ENCODE measurements around the gene G6PC3.

The G6PC3 gene

DNA sequence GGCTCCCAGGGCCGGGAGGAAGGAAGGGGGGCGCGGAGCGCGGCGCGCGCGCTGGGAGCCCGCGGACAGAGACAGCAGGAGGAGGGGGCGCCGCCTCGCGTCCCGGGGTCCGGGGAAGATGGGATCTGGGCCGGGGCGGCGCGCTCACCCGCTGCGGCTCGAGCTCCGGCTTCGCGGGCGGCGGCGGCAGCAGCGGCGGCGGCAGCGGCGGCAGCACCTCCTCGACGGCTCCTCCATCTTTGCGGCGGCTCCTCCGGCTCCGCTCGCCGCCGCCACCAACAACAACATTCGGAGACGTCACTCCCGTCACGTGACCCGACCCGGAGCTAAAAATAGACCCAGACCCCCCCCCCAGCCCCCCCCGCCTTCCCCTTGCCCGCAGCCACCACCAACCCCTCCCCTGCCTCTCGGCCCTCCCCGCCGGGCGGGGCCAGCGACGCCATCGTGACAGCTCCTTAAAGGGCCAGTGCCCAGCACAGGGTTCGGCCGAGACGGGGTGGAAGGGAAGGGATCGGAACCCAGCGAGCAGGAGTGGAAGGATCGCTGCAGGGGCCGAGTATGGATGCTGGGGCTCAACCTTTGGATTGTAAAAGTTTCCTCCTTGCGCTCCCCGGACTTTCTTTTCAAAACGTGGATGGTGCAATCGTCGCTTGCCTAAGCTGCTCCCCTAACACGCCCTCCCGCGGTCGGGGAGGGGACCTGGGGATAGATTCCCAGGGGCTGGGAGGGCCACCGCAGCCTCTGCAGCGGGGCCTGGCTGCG, 53.0 kb downstream of the G6PC3 start, which contains the start of gene HDAC5 (continued):
- no peak for TF ChIP-seq ZNF16 (tag by site-specific recombination; IDR thresholded peaks at IDR 0.05; ENCODE audit: low read depth)
- peak; percentile 95 for TF ChIP-seq ZNF600 (tag by site-specific recombination; IDR thresholded peaks at IDR 0.05)
- no peak for TF ChIP-seq ZSCAN23 (tag by site-specific recombination; IDR thresholded peaks at IDR 0.05)
- TF ChIP-seq, protein P1, sequence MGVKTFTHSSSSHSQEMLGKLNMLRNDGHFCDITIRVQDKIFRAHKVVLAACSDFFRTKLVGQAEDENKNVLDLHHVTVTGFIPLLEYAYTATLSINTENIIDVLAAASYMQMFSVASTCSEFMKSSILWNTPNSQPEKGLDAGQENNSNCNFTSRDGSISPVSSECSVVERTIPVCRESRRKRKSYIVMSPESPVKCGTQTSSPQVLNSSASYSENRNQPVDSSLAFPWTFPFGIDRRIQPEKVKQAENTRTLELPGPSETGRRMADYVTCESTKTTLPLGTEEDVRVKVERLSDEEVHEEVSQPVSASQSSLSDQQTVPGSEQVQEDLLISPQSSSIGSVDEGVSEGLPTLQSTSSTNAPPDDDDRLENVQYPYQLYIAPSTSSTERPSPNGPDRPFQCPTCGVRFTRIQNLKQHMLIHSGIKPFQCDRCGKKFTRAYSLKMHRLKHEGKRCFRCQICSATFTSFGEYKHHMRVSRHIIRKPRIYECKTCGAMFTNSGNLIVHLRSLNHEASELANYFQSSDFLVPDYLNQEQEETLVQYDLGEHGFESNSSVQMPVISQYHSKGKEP (tag by site-specific recombination; IDR thresholded peaks at IDR 0.05), result peak; percentile 46; the same call in 1 of the 2 replicates
- TF ChIP-seq ZNF112 (tag by site-specific recombination; IDR thresholded peaks at IDR 0.05), result no peak

DNA sequence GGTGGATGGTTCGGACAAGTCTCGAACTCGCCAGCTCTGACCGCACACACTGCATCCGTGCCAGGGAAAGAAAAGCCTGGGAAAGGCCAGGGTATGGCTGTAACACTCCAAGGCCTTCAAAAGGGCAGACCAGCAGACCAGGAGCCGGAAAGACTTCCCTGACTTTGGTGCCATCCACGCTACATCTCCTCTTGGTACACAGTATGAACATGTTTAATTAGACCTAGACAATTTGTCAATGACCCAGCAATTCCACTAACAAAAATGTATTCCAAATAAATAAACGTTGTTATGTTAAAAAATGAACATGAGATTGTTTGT, 53.5 kb downstream of the G6PC3 start:
- H3K4me3 ChIP-seq (ENCODE audit: low read depth, low read length), result peak overlapping the region; percentile 64
- H3K27ac ChIP-seq (ENCODE audit: extremely low read depth, low read depth, low read length), result peak overlapping the region; percentile 82
- H3K4me1 ChIP-seq (ENCODE audit: control insufficient read depth, insufficient read depth, low read length), result no peaks in the 10 kb centered on the region
- ChIA-PET POLR2A (interaction anchor here (0.9 to 4.1 kb wide), 25 partner anchors 8 to 808 kb away, joined by 3 to 34 read pairs (median 4); partner anchors contain the start of genes ASB16, G6PC3, GRN and LSM12), CTCF (interaction anchor here (0.6 to 2.6 kb wide), 11 partner anchors 8 to 834 kb away, joined by 3 to 22 read pairs (median 5); partner anchors contain the start of gene HROB)
- H3K36me3 ChIP-seq (ENCODE audit: control insufficient read depth in 2 of 2, insufficient read depth in 1 of 2, low read length in 2 of 2), result no peaks in the 10 kb centered on the region; a peak in 1 of 3 replicates
- H3K9me3 ChIP-seq (ENCODE audit: control insufficient read depth, insufficient read depth, low read depth, low read length), result no peaks in the 10 kb centered on the region
- TF ChIP-seq, protein P2, sequence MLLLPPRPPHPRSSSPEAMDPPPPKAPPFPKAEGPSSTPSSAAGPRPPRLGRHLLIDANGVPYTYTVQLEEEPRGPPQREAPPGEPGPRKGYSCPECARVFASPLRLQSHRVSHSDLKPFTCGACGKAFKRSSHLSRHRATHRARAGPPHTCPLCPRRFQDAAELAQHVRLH (tag by site-specific recombination; IDR thresholded peaks at IDR 0.05), result no peak
- TF ChIP-seq, protein P3, sequence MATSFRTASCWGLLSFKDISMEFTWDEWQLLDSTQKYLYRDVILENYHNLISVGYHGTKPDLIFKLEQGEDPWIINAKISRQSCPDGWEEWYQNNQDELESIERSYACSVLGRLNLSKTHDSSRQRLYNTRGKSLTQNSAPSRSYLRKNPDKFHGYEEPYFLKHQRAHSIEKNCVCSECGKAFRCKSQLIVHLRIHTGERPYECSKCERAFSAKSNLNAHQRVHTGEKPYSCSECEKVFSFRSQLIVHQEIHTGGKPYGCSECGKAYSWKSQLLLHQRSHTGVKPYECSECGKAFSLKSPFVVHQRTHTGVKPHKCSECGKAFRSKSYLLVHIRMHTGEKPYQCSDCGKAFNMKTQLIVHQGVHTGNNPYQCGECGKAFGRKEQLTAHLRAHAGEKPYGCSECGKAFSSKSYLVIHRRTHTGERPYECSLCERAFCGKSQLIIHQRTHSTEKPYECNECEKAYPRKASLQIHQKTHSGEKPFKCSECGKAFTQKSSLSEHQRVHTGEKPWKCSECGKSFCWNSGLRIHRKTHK (tag by site-specific recombination; IDR thresholded peaks at IDR 0.05), result no peak
- TF ChIP-seq ZSCAN30 (tag by site-specific recombination; IDR thresholded peaks at IDR 0.05) (no peak), ZBTB48 (tag by site-specific recombination; IDR thresholded peaks at IDR 0.05) (peak; percentile 29; the same call in 1 of the 2 replicates), ZNF843 (tag by site-specific recombination; IDR thresholded peaks at IDR 0.05) (0 out of 2 replicates have a peak, but pooled peaks have one; percentile 6), ZNF335 (tag by site-specific recombination; conservative IDR thresholded peaks at IDR 0.05) (peak; percentile 72), ZNF624 (tag by site-specific recombination; IDR thresholded peaks at IDR 0.05) (no peak), ZNF792 (tag by site-specific recombination; IDR thresholded peaks at IDR 0.05) (no peak), ZNF596 (tag by site-specific recombination; IDR thresholded peaks at IDR 0.05) (no peak), ZNF223 (tag by site-specific recombination; IDR thresholded peaks at IDR 0.05) (0 out of 2 replicates have a peak, but pooled peaks have one; percentile 6), SP7 (tag by site-specific recombination; IDR thresholded peaks at IDR 0.05) (no peak; the same call in 1 of the 2 replicates), TRIM28 (IDR thresholded peaks at IDR 0.05; ENCODE audit: borderline replicate concordance, low read length) (0 out of 2 replicates have a peak, but pooled peaks have one; percentile 5), ZNF184 (tag by site-specific recombination; IDR thresholded peaks at IDR 0.05) (0 out of 2 replicates have a peak, but pooled peaks have one; percentile 3), KLF7 (tag by site-specific recombination; IDR thresholded peaks at IDR 0.05; ENCODE audit: borderline replicate concordance) (no peak), KLF9 (tag by site-specific recombination; IDR thresholded peaks at IDR 0.05; ENCODE audit: low read depth) (no peak), ZNF274 (IDR thresholded peaks at IDR 0.05; ENCODE audit: low read length) (no peak), ZNF274 (tag by site-specific recombination; IDR thresholded peaks at IDR 0.05; ENCODE audit: borderline replicate concordance) (no peak), ZBTB20 (tag by site-specific recombination; IDR thresholded peaks at IDR 0.05) (peak; percentile 62; the same call in 1 of the 2 replicates), ZNF10 (tag by site-specific recombination; IDR thresholded peaks at IDR 0.05) (no peak), ZNF560 (tag by site-specific recombination; IDR thresholded peaks at IDR 0.05; ENCODE audit: borderline replicate concordance) (no peak), ZNF600 (tag by site-specific recombination; IDR thresholded peaks at IDR 0.05) (0 out of 2 replicates have a peak, but pooled peaks have one; percentile 54)
- TF ChIP-seq, protein P4, sequence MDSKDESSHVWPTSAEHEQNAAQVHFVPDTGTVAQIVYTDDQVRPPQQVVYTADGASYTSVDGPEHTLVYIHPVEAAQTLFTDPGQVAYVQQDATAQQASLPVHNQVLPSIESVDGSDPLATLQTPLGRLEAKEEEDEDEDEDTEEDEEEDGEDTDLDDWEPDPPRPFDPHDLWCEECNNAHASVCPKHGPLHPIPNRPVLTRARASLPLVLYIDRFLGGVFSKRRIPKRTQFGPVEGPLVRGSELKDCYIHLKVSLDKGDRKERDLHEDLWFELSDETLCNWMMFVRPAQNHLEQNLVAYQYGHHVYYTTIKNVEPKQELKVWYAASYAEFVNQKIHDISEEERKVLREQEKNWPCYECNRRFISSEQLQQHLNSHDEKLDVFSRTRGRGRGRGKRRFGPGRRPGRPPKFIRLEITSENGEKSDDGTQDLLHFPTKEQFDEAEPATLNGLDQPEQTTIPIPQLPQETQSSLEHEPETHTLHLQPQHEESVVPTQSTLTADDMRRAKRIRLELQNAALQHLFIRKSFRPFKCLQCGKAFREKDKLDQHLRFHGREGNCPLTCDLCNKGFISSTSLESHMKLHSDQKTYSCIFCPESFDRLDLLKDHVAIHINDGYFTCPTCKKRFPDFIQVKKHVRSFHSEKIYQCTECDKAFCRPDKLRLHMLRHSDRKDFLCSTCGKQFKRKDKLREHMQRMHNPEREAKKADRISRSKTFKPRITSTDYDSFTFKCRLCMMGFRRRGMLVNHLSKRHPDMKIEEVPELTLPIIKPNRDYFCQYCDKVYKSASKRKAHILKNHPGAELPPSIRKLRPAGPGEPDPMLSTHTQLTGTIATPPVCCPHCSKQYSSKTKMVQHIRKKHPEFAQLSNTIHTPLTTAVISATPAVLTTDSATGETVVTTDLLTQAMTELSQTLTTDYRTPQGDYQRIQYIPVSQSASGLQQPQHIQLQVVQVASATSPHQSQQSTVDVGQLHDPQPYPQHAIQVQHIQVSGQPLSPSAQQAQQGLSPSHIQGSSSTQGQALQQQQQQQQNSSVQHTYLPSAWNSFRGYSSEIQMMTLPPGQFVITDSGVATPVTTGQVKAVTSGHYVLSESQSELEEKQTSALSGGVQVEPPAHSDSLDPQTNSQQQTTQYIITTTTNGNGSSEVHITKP (tag by site-specific recombination; IDR thresholded peaks at IDR 0.05), result peak; percentile 52; the same call in 1 of the 2 replicates
- TF ChIP-seq, protein P5, sequence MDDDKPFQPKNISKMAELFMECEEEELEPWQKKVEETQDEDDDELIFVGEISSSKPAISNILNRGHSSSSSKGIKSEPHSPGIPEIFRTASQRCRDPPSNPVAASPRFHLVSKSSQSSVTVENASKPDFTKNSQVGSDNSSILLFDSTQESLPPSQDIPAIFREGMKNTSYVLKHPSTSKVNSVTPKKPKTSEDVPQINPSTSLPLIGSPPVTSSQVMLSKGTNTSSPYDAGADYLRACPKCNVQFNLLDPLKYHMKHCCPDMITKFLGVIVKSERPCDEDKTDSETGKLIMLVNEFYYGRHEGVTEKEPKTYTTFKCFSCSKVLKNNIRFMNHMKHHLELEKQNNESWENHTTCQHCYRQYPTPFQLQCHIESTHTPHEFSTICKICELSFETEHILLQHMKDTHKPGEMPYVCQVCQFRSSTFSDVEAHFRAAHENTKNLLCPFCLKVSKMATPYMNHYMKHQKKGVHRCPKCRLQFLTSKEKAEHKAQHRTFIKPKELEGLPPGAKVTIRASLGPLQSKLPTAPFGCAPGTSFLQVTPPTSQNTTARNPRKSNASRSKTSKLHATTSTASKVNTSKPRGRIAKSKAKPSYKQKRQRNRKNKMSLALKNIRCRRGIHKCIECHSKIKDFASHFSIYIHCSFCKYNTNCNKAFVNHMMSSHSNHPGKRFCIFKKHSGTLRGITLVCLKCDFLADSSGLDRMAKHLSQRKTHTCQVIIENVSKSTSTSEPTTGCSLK (tag by site-specific recombination; IDR thresholded peaks at IDR 0.05), result no peak
